Measurements from ENCODE around the gene IL33. TPM values are rescaled to one million over a fixed set of nuclear protein-coding genes. Genes with fewer than 3 reads are reported as not detected.
A peak's percentile ranks its signal among the peaks of the same experiment; 100 is the strongest.

Gene IL33
- total RNA-seq, 1 experiment from 2014 or later = not detected

- Histone ChIP-seq H3K4me1 (ENCODE audit: low read length) (no peaks in the 10 kb centered on the region), H3K4me2 (ENCODE audit: low read depth, low read length, poor library complexity, severe bottlenecking) (no peak overlapping the region), H3K79me2 (ENCODE audit: low read length) (no peaks in the 10 kb centered on the region), H3K9ac (ENCODE audit: low read length) (no peak overlapping the region), H3K4me3 (ENCODE audit: low read length) (no peak overlapping the region), H4K20me1 (ENCODE audit: insufficient read depth, low read depth, low read length) (no peaks in the 10 kb centered on the region), H2AFZ (ENCODE audit: low read length) (no peak overlapping the region), H3K27me3 (ENCODE audit: low read length) (no peaks in the 10 kb centered on the region), H3K9me3 (ENCODE audit: low read length) (no peaks in the 10 kb centered on the region), H3K36me3 (ENCODE audit: insufficient read depth, low read length) (no peaks in the 10 kb centered on the region), H3K9me2 (replicated peaks; ENCODE audit: insufficient read depth, low read length) (no peaks in the 10 kb centered on the region), H3K27ac (ENCODE audit: low read length) (no peak overlapping the region)
- DNase-seq = no peak
Measured at GRCh38 chr9:6187272-6187671, 28.3 kb upstream of the IL33 start.

- no peak for DNase-seq
- H3K27ac ChIP-seq (ENCODE audit: low read length) = no peak overlapping the region
- H3K79me2 ChIP-seq (ENCODE audit: low read length) = no peaks in the 10 kb centered on the region
- no peak overlapping the region for H2AFZ ChIP-seq (ENCODE audit: low read length)
- no peaks in the 10 kb centered on the region for H3K9me2 ChIP-seq (replicated peaks; ENCODE audit: insufficient read depth, low read length)
- H3K36me3 ChIP-seq (ENCODE audit: insufficient read depth, low read length) = no peaks in the 10 kb centered on the region
- no peaks in the 10 kb centered on the region for H3K27me3 ChIP-seq (ENCODE audit: low read length)
- no peak overlapping the region for H3K4me3 ChIP-seq (ENCODE audit: low read length)
- no peak overlapping the region for H3K4me2 ChIP-seq (ENCODE audit: low read depth, low read length, poor library complexity, severe bottlenecking)
- H3K4me1 ChIP-seq (ENCODE audit: low read length) = no peaks in the 10 kb centered on the region
- no peaks in the 10 kb centered on the region for H3K9me3 ChIP-seq (ENCODE audit: low read length)
- no peaks in the 10 kb centered on the region for H4K20me1 ChIP-seq (ENCODE audit: insufficient read depth, low read depth, low read length)
- no peak overlapping the region for H3K9ac ChIP-seq (ENCODE audit: low read length)
Measured at GRCh38 chr9:6188466-6188865, 27.1 kb upstream of the IL33 start.

DNA sequence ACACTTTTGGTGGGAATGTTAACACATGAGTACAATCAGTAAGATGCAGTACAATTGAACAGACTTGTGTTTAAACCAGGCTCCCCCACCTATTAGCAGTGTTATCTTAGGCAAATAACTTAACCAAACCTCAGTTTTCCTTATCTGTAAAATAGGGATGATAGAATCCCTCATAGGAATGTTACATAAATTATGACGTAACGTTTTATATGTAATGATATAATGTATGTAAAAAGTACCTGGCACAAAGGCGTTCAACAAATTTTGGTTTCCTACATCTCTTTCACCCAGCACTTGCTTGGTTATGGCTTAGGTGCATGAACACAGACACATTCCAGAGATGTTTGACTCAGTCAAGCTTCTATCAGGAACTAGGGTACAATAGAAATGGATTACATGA lies 26.7 kb upstream of the IL33 start:
- Histone ChIP-seq H4K20me1 (ENCODE audit: insufficient read depth, low read depth, low read length) (no peaks in the 10 kb centered on the region), H3K4me1 (ENCODE audit: low read length) (no peaks in the 10 kb centered on the region), H3K27ac (ENCODE audit: low read length) (no peak overlapping the region), H3K9ac (ENCODE audit: low read length) (no peak overlapping the region), H3K36me3 (ENCODE audit: insufficient read depth, low read length) (no peaks in the 10 kb centered on the region), H3K79me2 (ENCODE audit: low read length) (no peaks in the 10 kb centered on the region), H3K4me2 (ENCODE audit: low read depth, low read length, poor library complexity, severe bottlenecking) (no peak overlapping the region), H3K9me2 (replicated peaks; ENCODE audit: insufficient read depth, low read length) (no peaks in the 10 kb centered on the region), H3K9me3 (ENCODE audit: low read length) (no peaks in the 10 kb centered on the region), H3K27me3 (ENCODE audit: low read length) (no peaks in the 10 kb centered on the region), H2AFZ (ENCODE audit: low read length) (no peak overlapping the region), H3K4me3 (ENCODE audit: low read length) (no peak overlapping the region)
- no peak for DNase-seq

DNA sequence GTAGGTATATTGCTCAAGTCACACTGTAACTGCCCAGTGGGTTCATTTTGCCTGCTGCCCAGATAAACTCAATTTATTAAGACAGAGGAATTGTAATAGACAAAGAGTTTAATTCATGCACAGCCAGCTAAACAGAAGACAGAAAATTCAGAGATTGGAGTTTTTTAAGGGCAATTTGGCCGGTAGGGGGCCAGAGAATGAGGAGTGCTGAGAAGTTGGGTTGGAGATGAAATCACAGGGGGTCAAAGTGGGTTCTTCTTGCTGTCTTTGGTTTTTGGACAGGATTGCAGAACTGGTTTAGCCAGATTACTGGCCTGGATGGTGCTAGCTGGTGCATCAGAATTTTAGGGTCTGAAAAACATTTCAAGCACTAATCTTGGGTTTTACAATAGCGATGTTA lies 20.7 kb upstream of the IL33 start:
- peak; percentile 72 for DNase-seq
- Histone ChIP-seq H4K20me1 (ENCODE audit: insufficient read depth, low read depth, low read length) (no peaks in the 10 kb centered on the region), H3K9me2 (replicated peaks; ENCODE audit: insufficient read depth, low read length) (no peaks in the 10 kb centered on the region), H3K9me3 (ENCODE audit: low read length) (no peaks in the 10 kb centered on the region), H3K36me3 (ENCODE audit: insufficient read depth, low read length) (no peaks in the 10 kb centered on the region), H3K4me3 (ENCODE audit: low read length) (no peak overlapping the region), H3K9ac (ENCODE audit: low read length) (no peak overlapping the region), H3K4me1 (ENCODE audit: low read length) (no peaks in the 10 kb centered on the region), H3K27ac (ENCODE audit: low read length) (no peak overlapping the region), H2AFZ (ENCODE audit: low read length) (no peak overlapping the region), H3K79me2 (ENCODE audit: low read length) (no peaks in the 10 kb centered on the region), H3K27me3 (ENCODE audit: low read length) (no peaks in the 10 kb centered on the region), H3K4me2 (ENCODE audit: low read depth, low read length, poor library complexity, severe bottlenecking) (no peak overlapping the region)

DNA sequence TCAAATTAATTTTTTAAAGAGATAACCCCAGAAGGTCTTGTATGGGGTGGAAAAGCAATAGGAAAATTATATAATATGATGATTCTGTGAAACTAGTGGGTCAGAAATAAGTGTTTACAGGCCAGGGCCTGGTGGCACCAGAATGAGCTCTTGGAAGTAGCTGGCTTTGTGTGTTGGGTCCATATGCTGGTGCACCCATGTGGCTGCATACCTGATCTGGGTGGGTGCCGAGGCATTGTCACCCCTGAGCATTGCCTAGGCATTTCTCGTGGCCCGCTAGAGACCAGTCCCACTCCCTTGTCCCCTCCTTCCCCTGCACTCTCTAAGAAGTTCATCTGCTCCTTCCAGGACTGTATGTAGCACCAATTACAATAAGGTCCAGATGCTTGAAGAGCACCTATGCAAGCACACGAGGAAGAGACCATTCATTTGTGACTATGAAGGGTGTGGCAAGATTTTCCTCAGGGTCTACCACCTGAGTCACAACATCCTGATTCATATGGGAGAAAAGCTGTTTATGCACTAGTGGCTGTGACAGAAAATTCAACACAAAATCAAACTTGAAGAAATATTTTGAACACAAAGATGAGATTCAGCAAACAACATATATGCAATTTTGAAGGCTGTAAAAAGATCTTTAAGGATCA lies 19.8 kb upstream of the IL33 start:
- Histone ChIP-seq H3K79me2 (ENCODE audit: low read length) (no peaks in the 10 kb centered on the region), H3K9me3 (ENCODE audit: low read length) (no peaks in the 10 kb centered on the region), H2AFZ (ENCODE audit: low read length) (no peak overlapping the region), H3K9me2 (replicated peaks; ENCODE audit: insufficient read depth, low read length) (no peaks in the 10 kb centered on the region), H3K27me3 (ENCODE audit: low read length) (no peaks in the 10 kb centered on the region), H3K36me3 (ENCODE audit: insufficient read depth, low read length) (no peaks in the 10 kb centered on the region), H3K4me2 (ENCODE audit: low read depth, low read length, poor library complexity, severe bottlenecking) (no peak overlapping the region), H3K4me1 (ENCODE audit: low read length) (no peaks in the 10 kb centered on the region), H3K9ac (ENCODE audit: low read length) (no peak overlapping the region), H3K4me3 (ENCODE audit: low read length) (no peak overlapping the region), H4K20me1 (ENCODE audit: insufficient read depth, low read depth, low read length) (no peaks in the 10 kb centered on the region), H3K27ac (ENCODE audit: low read length) (no peak overlapping the region)
- no peak for DNase-seq

GRCh38 chr9:6197330-6197729 lies 18.3 kb upstream of the IL33 start:
- Histone ChIP-seq H2AFZ (ENCODE audit: low read length) (no peak overlapping the region), H3K4me2 (ENCODE audit: low read depth, low read length, poor library complexity, severe bottlenecking) (no peak overlapping the region), H3K27ac (ENCODE audit: low read length) (no peak overlapping the region), H3K79me2 (ENCODE audit: low read length) (no peaks in the 10 kb centered on the region), H4K20me1 (ENCODE audit: insufficient read depth, low read depth, low read length) (no peaks in the 10 kb centered on the region), H3K36me3 (ENCODE audit: insufficient read depth, low read length) (no peaks in the 10 kb centered on the region), H3K9me3 (ENCODE audit: low read length) (no peaks in the 10 kb centered on the region), H3K27me3 (ENCODE audit: low read length) (no peaks in the 10 kb centered on the region), H3K4me3 (ENCODE audit: low read length) (no peak overlapping the region), H3K9me2 (replicated peaks; ENCODE audit: insufficient read depth, low read length) (no peaks in the 10 kb centered on the region), H3K9ac (ENCODE audit: low read length) (no peak overlapping the region), H3K4me1 (ENCODE audit: low read length) (no peaks in the 10 kb centered on the region)
- DNase-seq = peak; percentile 71

GRCh38 chr9:6198251-6198650 lies 17.4 kb upstream of the IL33 start:
- no peaks in the 10 kb centered on the region for H3K27me3 ChIP-seq (ENCODE audit: low read length)

DNA sequence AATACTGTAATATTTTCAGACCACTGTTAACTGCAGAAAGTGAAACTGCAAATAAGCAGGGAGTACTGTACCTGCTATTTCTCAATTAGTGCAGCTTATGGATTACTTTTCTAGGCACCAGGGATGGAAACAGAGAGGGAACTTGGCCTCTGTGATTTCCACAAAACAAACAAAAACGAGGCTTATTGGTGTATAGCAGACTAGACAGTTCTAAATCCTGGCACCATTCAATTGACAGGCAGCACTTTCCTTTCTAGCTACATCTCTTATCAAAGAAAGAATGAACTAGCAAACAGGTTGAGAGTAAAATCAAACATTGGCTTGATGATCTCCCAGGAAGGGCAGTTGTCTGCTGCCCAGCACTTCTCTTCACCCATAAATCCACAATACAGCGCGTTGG lies 16.0 kb upstream of the IL33 start:
- H3K27ac ChIP-seq (ENCODE audit: low read length) = no peak overlapping the region
- H4K20me1 ChIP-seq (ENCODE audit: insufficient read depth, low read depth, low read length) = no peaks in the 10 kb centered on the region
- H3K79me2 ChIP-seq (ENCODE audit: low read length) = no peaks in the 10 kb centered on the region
- no peaks in the 10 kb centered on the region for H3K27me3 ChIP-seq (ENCODE audit: low read length)
- H3K4me1 ChIP-seq (ENCODE audit: low read length) = no peaks in the 10 kb centered on the region
- no peaks in the 10 kb centered on the region for H3K9me3 ChIP-seq (ENCODE audit: low read length)
- no peak overlapping the region for H3K9ac ChIP-seq (ENCODE audit: low read length)
- no peak overlapping the region for H2AFZ ChIP-seq (ENCODE audit: low read length)
- no peak overlapping the region for H3K4me3 ChIP-seq (ENCODE audit: low read length)
- H3K4me2 ChIP-seq (ENCODE audit: low read depth, low read length, poor library complexity, severe bottlenecking) = no peak overlapping the region
- no peak for DNase-seq
- H3K9me2 ChIP-seq (replicated peaks; ENCODE audit: insufficient read depth, low read length) = no peaks in the 10 kb centered on the region
- H3K36me3 ChIP-seq (ENCODE audit: insufficient read depth, low read length) = no peaks in the 10 kb centered on the region

More at GRCh38 chr9:6198251-6198650, 17.4 kb upstream of the IL33 start:
- H3K36me3 ChIP-seq (ENCODE audit: insufficient read depth, low read length) = no peaks in the 10 kb centered on the region
- H3K9ac ChIP-seq (ENCODE audit: low read length) = no peak overlapping the region
- H2AFZ ChIP-seq (ENCODE audit: low read length) = no peak overlapping the region
- no peaks in the 10 kb centered on the region for H3K79me2 ChIP-seq (ENCODE audit: low read length)
- H4K20me1 ChIP-seq (ENCODE audit: insufficient read depth, low read depth, low read length) = no peaks in the 10 kb centered on the region
- H3K4me1 ChIP-seq (ENCODE audit: low read length) = no peaks in the 10 kb centered on the region
- no peak overlapping the region for H3K4me3 ChIP-seq (ENCODE audit: low read length)
- no peak overlapping the region for H3K4me2 ChIP-seq (ENCODE audit: low read depth, low read length, poor library complexity, severe bottlenecking)
- H3K9me3 ChIP-seq (ENCODE audit: low read length) = no peaks in the 10 kb centered on the region
- no peak for DNase-seq
- H3K27ac ChIP-seq (ENCODE audit: low read length) = no peak overlapping the region
- no peaks in the 10 kb centered on the region for H3K9me2 ChIP-seq (replicated peaks; ENCODE audit: insufficient read depth, low read length)

DNA sequence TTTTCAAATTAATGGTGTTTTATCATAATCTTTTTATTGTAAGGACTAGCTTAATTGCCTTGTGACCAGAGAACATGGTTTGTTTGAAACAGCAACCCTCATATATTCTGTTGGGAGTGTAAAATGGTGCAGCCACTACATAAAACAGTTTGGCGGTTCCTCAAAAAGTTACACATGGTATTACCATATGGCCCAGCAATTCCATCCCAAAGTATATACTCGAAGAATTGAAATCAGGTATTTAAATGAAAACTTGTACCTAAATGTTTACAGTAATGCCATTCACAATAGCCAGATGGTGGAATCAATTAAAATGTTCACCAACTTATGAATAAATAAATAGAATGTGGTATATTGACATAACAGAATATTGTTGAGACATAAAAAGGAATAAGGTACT lies 14.8 kb upstream of the IL33 start:
- no peak overlapping the region for H3K4me2 ChIP-seq (ENCODE audit: low read depth, low read length, poor library complexity, severe bottlenecking)
- H3K36me3 ChIP-seq (ENCODE audit: insufficient read depth, low read length) = no peaks in the 10 kb centered on the region
- H3K9me3 ChIP-seq (ENCODE audit: low read length) = no peaks in the 10 kb centered on the region
- H3K4me3 ChIP-seq (ENCODE audit: low read length) = no peak overlapping the region
- no peak for DNase-seq
- no peak overlapping the region for H2AFZ ChIP-seq (ENCODE audit: low read length)
- no peaks in the 10 kb centered on the region for H3K9me2 ChIP-seq (replicated peaks; ENCODE audit: insufficient read depth, low read length)
- H4K20me1 ChIP-seq (ENCODE audit: insufficient read depth, low read depth, low read length) = no peaks in the 10 kb centered on the region
- no peak overlapping the region for H3K9ac ChIP-seq (ENCODE audit: low read length)
- H3K27me3 ChIP-seq (ENCODE audit: low read length) = no peaks in the 10 kb centered on the region
- H3K79me2 ChIP-seq (ENCODE audit: low read length) = no peaks in the 10 kb centered on the region
- H3K27ac ChIP-seq (ENCODE audit: low read length) = no peak overlapping the region
- H3K4me1 ChIP-seq (ENCODE audit: low read length) = no peaks in the 10 kb centered on the region

Data from Karpas-422 (cell line).